ENCODE results near the gene BMF.

- TF ChIP-seq CTCF (IDR thresholded peaks at IDR 0.05; ENCODE audit: low read depth, low read length, missing input control) (no peak), ATF3 (IDR thresholded peaks at IDR 0.05) (no peak), REST (IDR thresholded peaks at IDR 0.05) (no peak), TAF1 (conservative IDR thresholded peaks at IDR 0.05) (no peak), ZBTB33 (IDR thresholded peaks at IDR 0.05) (no peak)
Measured at GRCh38 chr15:40121911-40122638, 13.4 kb upstream of the BMF start.
